Melanocyte of skin (primary cell): ENCODE measurements around the gene SLC66A1. TPM values are rescaled to one million over a fixed set of nuclear protein-coding genes. Genes with fewer than 3 reads are reported as not detected.

Experiments used
- small RNA-seq, 2 donors: library from RNA; depleted of rRNA; stranded (forward); fragments of <200 nt; gene quantifications; one replicate each; pipeline ENCODE3, GENCODE V24; 2012
- total RNA-seq, 2 donors: library from RNA; depleted of rRNA; stranded (reverse); fragments of >200 nt; gene quantifications; 2 replicates each; pipeline ENCODE4 v1.2.3, GENCODE V29; 2012

Gene SLC66A1
- 10 to 100 TPM; 37.9 to 39.3 TPM for total RNA-seq

GRCh38 chr1:19311931-19312781 lies at the start of gene SLC66A1, which contains the start of gene AKR7A2:
TSS of gene SLC66A1 (plus strand) at chr1:19312326. CDS start at chr1:19317678, 5,352 bp downstream.
TSS of gene AKR7A2 (minus strand) at chr1:19312144. CDS start at chr1:19312124, 20 bp downstream.

GRCh38 chr1:19288324-19289241 lies 23.5 kb upstream of the SLC66A1 start, which contains the start of gene AKR7A3:
TSS of gene AKR7A3 (minus strand) at chr1:19288770. CDS start at chr1:19288709, 61 bp downstream.

Small RNAs within 50 kb of the gene (small RNA-seq; reads per million reads assigned to genes)
- 0.04 to 0.23 reads per million in 2 donors for gene RNU6-1099P

Other genes starting within 250 kb of the SLC66A1 start
- gene UBR4, start 102.1 kb upstream of the SLC66A1 start, total RNA-seq, result 100 to 1,000 TPM; 124 to 127 TPM
- gene EMC1, start 60.8 kb upstream of the SLC66A1 start, total RNA-seq, result 10 to 100 TPM; 48.2 to 53.6 TPM
- 10 to 100 TPM; 15.8 to 49.0 TPM for gene MRTO4, start 60.5 kb upstream of the SLC66A1 start, total RNA-seq
- gene AKR7A3, start 23.6 kb upstream of the SLC66A1 start, total RNA-seq, result under 1 TPM; 0.33 to 0.69 TPM
- 10 to 100 TPM; 68.9 to 71.6 TPM for gene AKR7A2, start 182 bp upstream of the SLC66A1 start, total RNA-seq
- gene CAPZB, start 173.2 kb downstream of the SLC66A1 start, total RNA-seq, result 100 to 1,000 TPM; 121 to 125 TPM